Amniotic stem cell (primary cell): Measurements from ENCODE around the gene SLC7A6.

Source experiments
- DNase-seq: peaks from one replicate; lab custom pipeline; 2025; lab: John Stamatoyannopoulos, UW

The SLC7A6 gene

DNA sequence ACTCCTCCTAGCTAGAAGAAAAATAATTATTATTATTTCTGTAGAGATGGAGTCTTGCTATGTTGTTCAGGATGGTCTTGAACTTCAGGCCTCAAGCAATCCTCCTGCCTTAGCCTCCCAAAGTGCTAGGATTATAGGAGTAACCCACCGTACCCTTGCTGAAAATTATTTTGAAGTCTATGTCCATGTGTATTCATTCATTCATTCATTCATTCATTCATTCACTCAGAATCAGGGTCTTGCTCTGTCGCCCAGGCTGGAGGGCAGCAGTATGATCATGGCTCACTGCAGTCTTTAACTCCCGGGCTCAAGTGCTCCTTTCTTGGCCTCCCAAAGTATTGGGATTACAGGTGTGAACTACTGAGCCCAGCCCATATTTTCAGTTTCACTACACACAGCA lies 42.3 kb downstream of the SLC7A6 start:
- no peak for DNase-seq

GRCh38 chr16:68309799-68310198 lies 45.5 kb downstream of the SLC7A6 start:
- no peak for DNase-seq

GRCh38 chr16:68310437-68310773 lies 46.1 kb downstream of the SLC7A6 start:
- no peak for DNase-seq

- DNase-seq: peak; percentile 90
Observed at GRCh38 chr16:68310774-68311511, 46.6 kb downstream of the SLC7A6 start, which contains the start of the genes PRMT7 and SLC7A6OS. TSS of gene PRMT7 (plus strand) at chr16:68311019. CDS start at chr16:68315980, 4,961 bp downstream. TSS of gene SLC7A6OS (minus strand) at chr16:68310946. CDS start at chr16:68310926, 20 bp downstream.

- no peak for DNase-seq
Observed at GRCh38 chr16:68313116-68313515, 48.8 kb downstream of the SLC7A6 start.

DNA sequence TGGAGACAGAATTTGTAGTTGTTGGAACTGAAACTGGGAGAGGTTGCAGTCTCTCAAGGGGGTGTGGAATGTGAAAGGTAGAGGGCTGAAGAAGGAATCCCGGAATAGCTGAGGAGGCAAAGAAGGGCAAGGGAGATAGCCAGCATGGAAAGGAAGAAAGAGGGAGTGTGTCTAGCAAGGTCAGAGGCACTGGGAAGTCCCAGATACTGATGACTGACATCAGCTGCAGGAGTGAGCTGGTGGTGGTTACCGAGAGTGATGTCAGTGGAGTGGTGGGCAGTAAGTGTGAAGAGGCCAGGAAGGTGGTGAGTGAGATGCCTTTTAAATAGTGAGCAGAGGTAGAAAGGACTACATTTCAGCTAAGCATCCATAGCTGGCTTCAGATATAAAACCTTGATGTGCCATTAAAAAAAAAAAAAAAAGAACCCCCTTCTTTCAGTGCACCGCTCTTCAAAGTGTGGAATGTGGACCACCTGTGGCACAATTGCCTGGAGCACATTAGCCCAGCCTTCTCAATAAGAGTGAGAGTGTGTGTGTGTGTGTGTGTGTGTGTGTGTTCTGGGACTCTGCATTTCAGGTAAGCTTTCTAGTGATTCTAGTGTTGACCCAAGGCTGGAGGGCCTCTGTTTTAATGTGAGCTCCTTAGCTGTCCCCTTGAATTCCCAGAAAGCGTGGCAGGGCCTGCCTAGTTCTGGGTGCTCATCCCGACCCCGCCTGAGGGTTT lies 55.0 kb downstream of the SLC7A6 start:
- no peak for DNase-seq

- no peak for DNase-seq
Observed at GRCh38 chr16:68324336-68324735, 60.0 kb downstream of the SLC7A6 start.

- no peak for DNase-seq
Observed at GRCh38 chr16:68324780-68325357, 60.5 kb downstream of the SLC7A6 start.

- DNase-seq: peak; percentile 78
Observed at GRCh38 chr16:68328151-68328859, 64.0 kb downstream of the SLC7A6 start.

DNA sequence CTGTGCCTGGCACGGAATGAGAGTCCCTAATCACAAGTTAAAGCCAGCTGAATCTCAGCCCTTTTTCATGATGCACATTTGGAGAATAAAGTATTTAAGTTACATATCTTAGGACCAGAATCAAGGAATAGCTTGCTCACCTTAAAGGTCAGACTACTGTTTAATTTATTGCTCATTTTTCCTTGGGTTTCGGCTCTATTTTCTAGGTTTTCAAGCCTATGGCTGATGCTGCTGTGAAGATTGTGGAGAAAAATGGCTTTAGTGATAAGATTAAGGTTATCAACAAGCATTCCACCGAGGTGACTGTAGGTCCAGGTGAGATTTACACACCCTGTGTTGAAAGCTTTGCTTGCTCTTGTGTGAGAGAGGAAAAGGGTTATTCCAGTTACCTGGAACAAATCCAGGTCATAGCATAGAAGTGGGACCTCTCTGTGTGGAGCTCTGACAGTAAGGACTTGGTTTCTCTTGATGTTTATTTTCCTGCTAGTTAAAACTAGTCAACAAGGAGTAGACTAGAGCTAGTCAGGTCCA lies 64.6 kb downstream of the SLC7A6 start:
- no peak for DNase-seq

- DNase-seq: no peak
Observed at GRCh38 chr16:68331879-68332410, 67.6 kb downstream of the SLC7A6 start.

- DNase-seq: no peak
Observed at GRCh38 chr16:68332411-68333121, 68.2 kb downstream of the SLC7A6 start.

- DNase-seq: no peak
Observed at GRCh38 chr16:68335175-68335574, 70.8 kb downstream of the SLC7A6 start.

GRCh38 chr16:68338326-68339119 lies 74.2 kb downstream of the SLC7A6 start:
- no peak for DNase-seq

DNA sequence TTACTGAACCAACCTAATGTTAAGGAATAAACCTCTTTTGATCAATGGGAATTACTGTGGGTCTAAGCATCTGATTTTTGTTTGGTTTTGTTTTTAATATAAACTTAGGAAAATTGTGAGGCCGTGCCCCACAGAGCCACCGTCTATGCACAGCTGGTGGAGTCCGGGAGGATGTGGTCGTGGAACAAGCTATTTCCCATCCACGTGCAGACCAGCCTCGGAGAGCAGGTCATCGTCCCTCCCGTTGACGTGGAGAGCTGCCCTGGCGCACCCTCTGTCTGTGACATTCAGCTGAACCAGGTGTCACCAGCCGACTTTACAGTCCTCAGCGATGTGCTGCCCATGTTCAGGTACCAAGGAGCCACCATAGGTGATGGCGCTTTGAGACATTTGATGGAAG lies 74.9 kb downstream of the SLC7A6 start:
- no peak for DNase-seq

DNA sequence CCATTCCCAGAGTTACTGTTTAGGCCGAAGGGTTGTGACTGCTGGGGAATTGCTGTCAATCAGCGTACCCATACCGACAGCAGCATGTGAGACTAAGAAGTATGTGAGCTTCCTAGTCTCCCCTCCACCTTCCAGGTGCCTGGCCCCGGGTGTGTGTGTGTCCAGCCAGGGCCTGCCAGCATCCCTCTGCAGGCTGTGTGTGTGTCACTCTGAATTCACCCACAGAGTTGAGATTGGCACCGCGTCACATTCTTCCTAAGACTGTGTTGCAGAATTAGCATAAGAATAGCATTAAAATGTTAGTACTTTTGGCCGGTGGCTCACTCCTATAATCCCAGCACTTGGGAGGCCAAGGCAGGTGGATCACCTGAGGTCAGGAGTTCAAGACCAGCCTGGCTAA lies 78.3 kb downstream of the SLC7A6 start:
- no peak for DNase-seq

DNA sequence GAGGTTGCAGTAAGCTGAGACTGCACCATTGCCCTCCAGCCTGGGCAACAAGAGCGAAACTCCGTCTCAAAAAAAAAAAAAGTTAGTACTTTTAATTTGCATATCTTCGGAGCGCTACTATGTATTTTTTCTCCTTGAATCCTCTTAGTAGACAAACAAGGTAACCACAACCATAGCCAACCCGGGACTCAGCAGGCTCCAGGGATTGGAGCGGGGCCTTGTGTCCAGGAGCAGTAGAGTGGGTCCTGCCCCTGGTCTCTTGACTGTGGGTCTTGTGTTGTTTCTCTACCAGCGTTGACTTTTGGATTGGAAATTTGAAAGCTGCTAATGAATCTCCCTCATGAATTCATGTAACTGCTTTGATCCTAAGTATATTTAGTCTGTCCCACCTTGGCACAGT lies 78.8 kb downstream of the SLC7A6 start:
- no peak for DNase-seq

- DNase-seq: no peak
Observed at GRCh38 chr16:68344252-68344651, 79.9 kb downstream of the SLC7A6 start.

DNA sequence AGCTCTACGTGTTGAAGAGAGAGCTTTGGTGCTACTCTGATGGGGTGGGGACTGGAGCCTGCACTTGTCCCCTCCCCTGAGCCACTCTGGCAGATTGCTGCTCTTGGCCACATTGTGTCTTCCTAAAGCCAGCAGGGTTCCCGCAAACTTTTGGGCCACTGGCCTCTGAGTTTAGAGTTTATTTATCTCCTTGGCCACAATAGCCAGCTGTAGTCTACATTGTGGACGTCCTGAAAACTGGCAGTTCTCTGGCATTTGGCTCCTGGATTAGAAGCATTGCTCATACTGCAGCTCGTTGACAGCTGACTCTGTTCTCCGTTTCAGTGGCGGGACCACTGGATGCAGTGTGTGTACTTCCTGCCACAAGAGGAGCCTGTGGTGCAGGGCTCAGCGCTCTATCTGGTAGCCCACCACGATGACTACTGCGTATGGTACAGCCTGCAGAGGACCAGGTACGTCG lies 81.1 kb downstream of the SLC7A6 start:
- no peak for DNase-seq

- no peak for DNase-seq
Observed at GRCh38 chr16:68345958-68346635, 81.8 kb downstream of the SLC7A6 start.
